Hepatocyte (in vitro differentiated cells): ENCODE results near the gene UNC13D.

Experiments used
- CTCF ChIP-seq: fragments of 200-600 bp; sonication (generic); IDR thresholded peaks from 2 replicates; pipeline ENCODE4 v1.5.1; 2016; ENCODE audit warnings: antibody characterized with exemption, mild to moderate bottlenecking; ENCODE audit not compliant: poor library complexity
- EZH2phosphoT487 ChIP-seq: fragments of 200-600 bp; sonication (generic); IDR thresholded peaks from one replicate; pipeline ENCODE4 v1.6.1; 2018; ENCODE audit warnings: antibody characterized with exemption, mild to moderate bottlenecking, low read depth, moderate library complexity; ENCODE audit not compliant: unreplicated experiment, severe bottlenecking

GRCh38 chr17:75842411-75842810, 1.8 kb downstream of the UNC13D start:
- no peak for TF ChIP-seq CTCF
- no peak for TF ChIP-seq EZH2phosphoT487
